Common myeloid progenitor, CD34-positive (primary cell): ENCODE data around the gene GNG2.

Experiments
- CTCF ChIA-PET: fragments of 350-600 bp; sonication (Branson Sonifier 250); formaldehyde crosslinking; loops from one replicate; lab custom pipeline; 2021; ENCODE audit warnings: antibody characterized with exemption; lab: Charles Lee
- POLR2A ChIA-PET: fragments of 350-600 bp; sonication (Branson Sonifier 250); formaldehyde crosslinking; loops from one replicate; lab custom pipeline; 2021; ENCODE audit warnings: antibody characterized with exemption; lab: Charles Lee
- DNase-seq, 3 donors: peaks; one replicate each; pipeline versions ENCODE4 v3.0.0 to v3.0.0-alpha.2; 2013
- H3K27ac ChIP-seq, 2 experiments: 1 replicate in 1 of 2; 2 replicates in 1 of 2; pipeline ENCODE4 v1.7.0; 2013; ENCODE audit warnings: inconsistent platforms in 2 of 2, low read length in 2 of 2, mild to moderate bottlenecking in 2 of 2, low read depth in 1 of 2, moderate library complexity in 1 of 2; ENCODE audit not compliant: severe bottlenecking in 2 of 2, insufficient read depth in 1 of 2, poor library complexity in 1 of 2
- H3K27me3 ChIP-seq, 5 experiments: replicated peaks in 2 of 5; 1 replicate in 3 of 5; 2 replicates in 2 of 5; pipeline versions ENCODE4 v1.6.1 to v1.7.0; 2013; ENCODE audit warnings: low read length in 4 of 5, mild to moderate bottlenecking in 2 of 5, moderate library complexity in 2 of 5, inconsistent platforms in 1 of 5; ENCODE audit not compliant: insufficient read depth in 5 of 5, control insufficient read depth in 4 of 5
- H3K36me3 ChIP-seq, 4 experiments: 1 replicate in 2 of 4; 2 replicates in 2 of 4; pipeline versions ENCODE4 v1.6.1 to v1.7.0; 2013; ENCODE audit warnings: low read length in 3 of 4, control low read depth in 1 of 4, mild to moderate bottlenecking in 1 of 4; ENCODE audit not compliant: control insufficient read depth in 4 of 4, insufficient read depth in 4 of 4
- H3K4me1 ChIP-seq, 4 experiments: 1 replicate in 3 of 4; 2 replicates in 1 of 4; pipeline versions ENCODE4 v1.6.1 to v1.7.1; 2013; ENCODE audit warnings: low read length in 3 of 4, mild to moderate bottlenecking in 3 of 4, control low read depth in 1 of 4, inconsistent platforms in 1 of 4, moderate library complexity in 1 of 4; ENCODE audit not compliant: control insufficient read depth in 4 of 4, insufficient read depth in 4 of 4; ENCODE audit errors: control extremely low read depth in 1 of 4
- H3K4me3 ChIP-seq, 7 experiments: 1 replicate in 4 of 7; 2 replicates in 3 of 7; pipeline versions ENCODE4 v1.5.1 to v1.7.0; 2013; ENCODE audit warnings: mild to moderate bottlenecking in 7 of 7, low read length in 6 of 7, moderate library complexity in 6 of 7, inconsistent platforms in 2 of 7, low read depth in 2 of 7, control low read depth in 1 of 7; ENCODE audit not compliant: insufficient read depth in 4 of 7, control insufficient read depth in 1 of 7; ENCODE audit errors: extremely low read depth in 1 of 7
- H3K9me3 ChIP-seq, 5 experiments: 1 replicate in 4 of 5; 2 replicates in 1 of 5; pipeline versions ENCODE4 v1.6.1 to v1.7.1; 2013; ENCODE audit warnings: low read length in 4 of 5, mild to moderate bottlenecking in 2 of 5, inconsistent platforms in 1 of 5, low read depth in 1 of 5, moderate library complexity in 1 of 5; ENCODE audit not compliant: control insufficient read depth in 4 of 5, insufficient read depth in 2 of 5; ENCODE audit errors: control extremely low read depth in 1 of 5
- WGBS: methylation state at CpG from one replicate; pipeline ENCODE4 v1.1.5; 2013; ENCODE audit not compliant: insufficient coverage; 5-methylcytosine and 5-hydroxymethylcytosine counted together

The GNG2 gene

GRCh38 chr14:51972566-51972965, 112.2 kb downstream of the GNG2 start:
- ChIA-PET POLR2A (no interaction called here), CTCF (no interaction called here)
- no peaks in the 10 kb centered on the region for H3K27me3 ChIP-seq
- DNase-seq, result no peak
- no peaks in the 10 kb centered on the region for H3K9me3 ChIP-seq
- H3K36me3 ChIP-seq, result no peaks in the 10 kb centered on the region
- H3K4me3 ChIP-seq, result no peak overlapping the region
- WGBS, result 96% methylated on average over 3 of the region's 7 CpGs
- no peak overlapping the region for H3K27ac ChIP-seq
- no peaks in the 10 kb centered on the region for H3K4me1 ChIP-seq

DNA sequence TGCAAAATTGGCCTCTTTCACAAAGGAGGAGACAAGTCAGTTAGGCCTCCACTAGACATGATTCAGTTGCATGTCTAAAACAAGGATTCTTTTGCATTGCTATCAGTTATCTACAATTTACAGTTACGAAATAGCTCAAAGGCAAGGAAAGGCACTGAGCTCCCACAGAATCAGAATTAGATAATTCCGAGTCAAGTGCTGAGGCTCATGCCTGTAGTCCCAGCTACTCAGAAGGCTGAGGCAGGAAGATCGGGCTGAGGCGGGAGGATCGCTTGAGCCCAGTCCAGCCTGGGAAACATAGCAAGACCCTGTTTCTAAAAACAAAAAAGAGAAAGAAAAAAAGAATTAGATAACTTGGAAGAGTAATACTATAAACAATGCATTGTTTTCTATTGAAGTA, 116.7 kb downstream of the GNG2 start:
- Histone ChIP-seq H3K27ac (no peak overlapping the region), H3K9me3 (no peaks in the 10 kb centered on the region), H3K36me3 (no peaks in the 10 kb centered on the region), H3K4me3 (no peak overlapping the region), H3K4me1 (peaks cover 0 to 6% (median 4%) of the 10 kb centered on the region in 4 experiments), H3K27me3 (no peaks in the 10 kb centered on the region)
- ChIA-PET CTCF (interaction anchor here (0.8 to 5.7 kb wide), 10 partner anchors 9 to 202 kb away, joined by 3 to 71 read pairs (median 4); no protein-coding TSS in a partner anchor), POLR2A (interaction anchor here (1.3 kb wide), 1 partner anchor 43 kb away, joined by 4 read pairs; no protein-coding TSS in a partner anchor)
- 100% methylated on average over 2 of the region's 5 CpGs for WGBS
- no peak for DNase-seq

DNA sequence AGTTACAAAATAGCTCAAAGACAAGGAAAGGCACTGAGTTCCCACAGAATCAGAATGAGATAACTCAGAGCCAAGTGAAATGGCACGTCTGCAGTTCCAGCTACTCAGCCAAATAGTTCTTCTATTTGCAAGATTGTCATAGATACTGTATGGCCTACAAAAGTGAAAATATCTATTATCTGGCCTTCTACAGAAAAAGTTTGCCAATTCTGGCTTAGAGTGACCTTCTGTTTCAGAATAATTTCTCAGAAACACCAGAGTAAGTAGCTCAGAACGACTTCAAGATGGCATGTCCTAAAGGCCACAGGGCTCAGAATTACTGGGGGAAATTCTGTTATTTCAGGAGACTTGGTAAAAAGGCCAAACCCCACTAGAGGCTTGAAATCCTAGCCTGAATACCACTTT, 118.3 kb downstream of the GNG2 start:
- no peaks in the 10 kb centered on the region for H3K27me3 ChIP-seq
- DNase-seq, result peak in 1 of 3 donors; percentile 5
- CTCF ChIA-PET, result interaction anchor here (0.8 to 5.7 kb wide), 36 partner anchors 10 to 696 kb away, joined by 3 to 71 read pairs (median 4); partner anchors contain the start of genes FRMD6 and GNG2
- WGBS, result 60% methylated on average over 1 of the region's 2 CpGs
- H3K36me3 ChIP-seq, result no peaks in the 10 kb centered on the region
- H3K27ac ChIP-seq, result no peak overlapping the region
- no peak overlapping the region for H3K4me3 ChIP-seq
- H3K4me1 ChIP-seq, result peaks cover 0 to 6% (median 4%) of the 10 kb centered on the region in 4 experiments
- POLR2A ChIA-PET, result interaction anchor here (1.2 kb wide), 1 partner anchor 151 kb away, joined by 3 read pairs; no protein-coding TSS in a partner anchor
- peaks cover 0 to 4% (median 0%) of the 10 kb centered on the region in 5 experiments for H3K9me3 ChIP-seq

DNA sequence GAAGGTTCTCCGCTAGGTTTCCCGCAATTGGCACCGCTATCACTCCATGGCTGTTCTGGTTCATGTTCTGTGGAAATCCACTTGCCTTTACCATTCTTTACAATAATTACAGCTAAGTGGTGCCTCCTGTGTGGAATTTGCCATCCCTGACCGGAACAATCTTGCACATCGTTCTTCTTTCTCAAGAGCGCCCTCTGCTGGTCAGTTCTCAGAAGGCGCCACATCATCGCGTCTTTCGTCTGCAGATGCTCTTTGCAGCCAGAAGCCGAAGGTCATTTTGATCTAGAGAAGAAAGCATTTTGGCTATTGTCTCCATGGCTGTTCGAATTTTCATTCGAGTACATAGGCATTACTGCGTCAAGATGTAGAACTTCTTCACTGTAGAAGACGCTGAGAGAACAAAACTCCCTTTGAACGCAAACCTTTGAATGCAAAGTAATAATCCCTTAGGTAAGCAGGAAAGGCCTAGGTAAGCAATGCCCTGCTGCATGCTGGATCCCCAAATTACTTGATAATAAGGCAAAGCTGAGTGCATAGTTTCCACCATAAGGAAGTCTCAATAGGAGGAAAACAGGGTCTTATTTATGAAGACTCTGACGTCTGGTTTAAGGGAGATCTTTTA, 118.8 kb downstream of the GNG2 start:
- no peaks in the 10 kb centered on the region for H3K36me3 ChIP-seq
- 30% methylated on average over 17 of the region's 17 CpGs for WGBS
- H3K4me3 ChIP-seq, result no peak overlapping the region
- no peak overlapping the region for H3K27ac ChIP-seq
- peak; percentile 81 to 90 (median 86) for DNase-seq
- H3K4me1 ChIP-seq, result peaks cover 0 to 6% (median 4%) of the 10 kb centered on the region in 4 experiments
- H3K27me3 ChIP-seq, result no peaks in the 10 kb centered on the region
- CTCF ChIA-PET, result interaction anchor here (0.8 to 5.7 kb wide), 36 partner anchors 11 to 696 kb away, joined by 3 to 71 read pairs (median 4); partner anchors contain the start of genes FRMD6 and GNG2
- POLR2A ChIA-PET, result interaction anchor here (1.2 kb wide), 1 partner anchor 151 kb away, joined by 3 read pairs; no protein-coding TSS in a partner anchor
- peaks cover 0 to 5% (median 0%) of the 10 kb centered on the region in 5 experiments for H3K9me3 ChIP-seq

DNA sequence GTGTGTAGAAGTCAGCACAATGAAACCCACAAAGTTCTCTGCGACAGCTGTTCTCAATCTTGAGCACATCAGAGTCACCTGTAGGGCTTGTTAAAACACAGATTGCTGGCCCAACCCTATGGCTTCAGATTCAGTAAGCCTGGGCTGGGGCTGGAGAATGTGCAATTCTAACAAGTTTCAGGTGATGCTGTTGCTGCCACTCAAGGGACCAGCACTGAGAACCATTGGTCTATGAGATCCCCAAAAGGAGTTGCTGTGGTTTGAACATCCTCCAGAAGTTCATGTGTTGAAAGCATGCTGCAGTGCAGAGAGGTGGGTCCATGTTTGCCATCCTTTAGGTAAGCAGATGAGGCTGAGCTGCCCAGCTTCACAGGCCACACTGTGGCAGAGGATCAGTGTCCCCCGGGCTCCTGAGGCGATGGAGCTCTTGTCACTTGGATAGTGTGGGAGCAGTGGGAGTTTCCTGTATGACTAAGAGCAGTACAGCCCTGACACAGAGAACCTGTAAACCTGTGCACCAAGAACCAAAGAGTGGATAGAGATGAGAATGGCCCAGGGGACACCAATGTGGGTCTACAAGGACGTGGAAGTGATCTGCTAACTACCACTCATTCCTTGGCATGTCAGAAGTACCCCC, 120.9 kb downstream of the GNG2 start:
- Histone ChIP-seq H3K36me3 (no peaks in the 10 kb centered on the region), H3K27me3 (no peaks in the 10 kb centered on the region), H3K4me3 (no peak overlapping the region), H3K9me3 (peaks cover 0 to 5% (median 0%) of the 10 kb centered on the region in 5 experiments), H3K4me1 (peaks cover 0 to 6% (median 4%) of the 10 kb centered on the region in 4 experiments), H3K27ac (no peak overlapping the region)
- no peak for DNase-seq
- ChIA-PET CTCF (interaction anchor here (1.2 to 5.7 kb wide), 7 partner anchors 13 to 205 kb away, joined by 4 to 71 read pairs (median 9); no protein-coding TSS in a partner anchor), POLR2A (no interaction called here)
- 100% methylated on average over 4 of the region's 4 CpGs for WGBS

DNA sequence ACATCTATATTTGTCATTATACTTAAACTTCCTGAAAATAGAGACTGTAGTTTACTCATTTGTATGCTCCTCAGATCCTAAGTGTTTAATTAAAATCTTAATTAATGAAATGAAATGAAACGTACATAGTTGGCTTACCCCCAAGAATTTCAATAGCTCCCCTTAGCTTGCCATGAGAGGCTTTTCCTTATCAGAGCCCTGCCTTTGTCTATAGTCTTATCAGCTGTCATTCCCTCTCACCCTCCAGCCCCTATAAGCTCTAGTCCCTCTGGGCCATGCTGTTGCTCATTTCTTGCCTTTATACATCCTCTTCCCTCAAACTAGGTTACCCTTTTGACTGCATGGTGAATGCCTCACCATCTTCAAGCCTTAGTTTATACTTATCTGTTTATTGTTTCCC, 127.8 kb downstream of the GNG2 start:
- Histone ChIP-seq H3K9me3 (peaks cover 0 to 5% (median 0%) of the 10 kb centered on the region in 5 experiments), H3K27ac (no peak overlapping the region), H3K27me3 (no peaks in the 10 kb centered on the region), H3K36me3 (peaks cover 0 to 14% (median 7%) of the 10 kb centered on the region in 4 experiments), H3K4me3 (peak overlapping the region in 1 of 7 experiments; percentile 73), H3K4me1 (peaks cover 12 to 22% (median 16%) of the 10 kb centered on the region in 4 experiments)
- ChIA-PET CTCF (no interaction called here), POLR2A (no interaction called here)
- WGBS, result no CpG with 5 or more reads among the region's 1 CpG
- DNase-seq, result no peak
